ENCODE measurements around the gene SH3TC1. TPM values are rescaled to one million over a fixed set of nuclear protein-coding genes. Genes with fewer than 3 reads are reported as not detected.
A peak's percentile ranks its signal among the peaks of the same experiment; 100 is the strongest.

SH3TC1 gene
- total RNA-seq, 1 experiment from 2014 or later, result 31.6 TPM

GRCh38 chr4:8175686-8176085, 23.4 kb upstream of the SH3TC1 start:
- in situ Hi-C loops (cut with HindIII; ENCODE audit: low pct_unique_long_range_greater_than_20kb, low sequenced_read_pairs), result no loop called here
- DNase-seq (ENCODE audit: low read depth, low spot score), result no peak

- in situ Hi-C loops (cut with HindIII; ENCODE audit: low pct_unique_long_range_greater_than_20kb, low sequenced_read_pairs), result no loop called here
- peak; percentile 73 for DNase-seq (ENCODE audit: low read depth, low spot score)
Observed at GRCh38 chr4:8176547-8177399, 22.3 kb upstream of the SH3TC1 start.

GRCh38 chr4:8177552-8177951, 21.5 kb upstream of the SH3TC1 start:
- no peak for DNase-seq (ENCODE audit: low read depth, low spot score)
- in situ Hi-C loops (cut with HindIII; ENCODE audit: low pct_unique_long_range_greater_than_20kb, low sequenced_read_pairs), result no loop called here

GRCh38 chr4:8177956-8178355, 21.1 kb upstream of the SH3TC1 start:
- in situ Hi-C loops (cut with HindIII; ENCODE audit: low pct_unique_long_range_greater_than_20kb, low sequenced_read_pairs), result no loop called here
- DNase-seq (ENCODE audit: low read depth, low spot score), result no peak

- DNase-seq (ENCODE audit: low read depth, low spot score), result no peak
- in situ Hi-C loops (cut with HindIII; ENCODE audit: low pct_unique_long_range_greater_than_20kb, low sequenced_read_pairs), result no loop called here
Observed at GRCh38 chr4:8179074-8179473, 20.0 kb upstream of the SH3TC1 start.

GRCh38 chr4:8179771-8180170, 19.3 kb upstream of the SH3TC1 start:
- in situ Hi-C loops (cut with HindIII; ENCODE audit: low pct_unique_long_range_greater_than_20kb, low sequenced_read_pairs), result no loop called here
- DNase-seq (ENCODE audit: low read depth, low spot score), result no peak

- DNase-seq (ENCODE audit: low read depth, low spot score), result no peak
- in situ Hi-C loops (cut with HindIII; ENCODE audit: low pct_unique_long_range_greater_than_20kb, low sequenced_read_pairs), result no loop called here
Observed at GRCh38 chr4:8180310-8181093, 18.6 kb upstream of the SH3TC1 start.

GRCh38 chr4:8181119-8181518, 18.0 kb upstream of the SH3TC1 start:
- no peak for DNase-seq (ENCODE audit: low read depth, low spot score)
- in situ Hi-C loops (cut with HindIII; ENCODE audit: low pct_unique_long_range_greater_than_20kb, low sequenced_read_pairs), result no loop called here

GRCh38 chr4:8181844-8182243, 17.2 kb upstream of the SH3TC1 start:
- in situ Hi-C loops (cut with HindIII; ENCODE audit: low pct_unique_long_range_greater_than_20kb, low sequenced_read_pairs), result no loop called here
- DNase-seq (ENCODE audit: low read depth, low spot score), result no peak

- in situ Hi-C loops (cut with HindIII; ENCODE audit: low pct_unique_long_range_greater_than_20kb, low sequenced_read_pairs), result no loop called here
- no peak for DNase-seq (ENCODE audit: low read depth, low spot score)
Observed at GRCh38 chr4:8182294-8182693, 16.8 kb upstream of the SH3TC1 start.

- no peak for DNase-seq (ENCODE audit: low read depth, low spot score)
- in situ Hi-C loops (cut with HindIII; ENCODE audit: low pct_unique_long_range_greater_than_20kb, low sequenced_read_pairs), result no loop called here
Observed at GRCh38 chr4:8182858-8183725, 16.0 kb upstream of the SH3TC1 start.

GRCh38 chr4:8184061-8184460, 15.0 kb upstream of the SH3TC1 start:
- DNase-seq (ENCODE audit: low read depth, low spot score), result no peak
- in situ Hi-C loops (cut with HindIII; ENCODE audit: low pct_unique_long_range_greater_than_20kb, low sequenced_read_pairs), result no loop called here

- no peak for DNase-seq (ENCODE audit: low read depth, low spot score)
- in situ Hi-C loops (cut with HindIII; ENCODE audit: low pct_unique_long_range_greater_than_20kb, low sequenced_read_pairs), result no loop called here
Observed at GRCh38 chr4:8185295-8185694, 13.8 kb upstream of the SH3TC1 start.

- in situ Hi-C loops (cut with HindIII; ENCODE audit: low pct_unique_long_range_greater_than_20kb, low sequenced_read_pairs), result no loop called here
- DNase-seq (ENCODE audit: low read depth, low spot score), result no peak
Observed at GRCh38 chr4:8185930-8186329, 13.2 kb upstream of the SH3TC1 start.

GRCh38 chr4:8188085-8188484, 11.0 kb upstream of the SH3TC1 start:
- in situ Hi-C loops (cut with HindIII; ENCODE audit: low pct_unique_long_range_greater_than_20kb, low sequenced_read_pairs), result no loop called here
- DNase-seq (ENCODE audit: low read depth, low spot score), result no peak

GRCh38 chr4:8188743-8189550, 10.1 kb upstream of the SH3TC1 start:
- DNase-seq (ENCODE audit: low read depth, low spot score), result no peak
- in situ Hi-C loops (cut with HindIII; ENCODE audit: low pct_unique_long_range_greater_than_20kb, low sequenced_read_pairs), result no loop called here

Measured in SK-MEL-5 (cell line).